ENCODE measurements around the gene FFAR3.

The FFAR3 gene

GRCh38 chr19:35352448-35353304 lies 5.6 kb upstream of the FFAR3 start (continued):
- no peak for TF ChIP-seq ZNF518A (tag by site-specific recombination; conservative IDR thresholded peaks at IDR 0.05; ENCODE audit: low read depth)
- no peak for TF ChIP-seq ZNF19 (tag by site-specific recombination; IDR thresholded peaks at IDR 0.05; ENCODE audit: low read depth)
- TF ChIP-seq ZNF529 (tag by site-specific recombination; IDR thresholded peaks at IDR 0.05; ENCODE audit: insufficient replicate concordance): no peak
- TF ChIP-seq ZNF449 (tag by site-specific recombination; IDR thresholded peaks at IDR 0.05): no peak
- TF ChIP-seq ZSCAN5A (tag by site-specific recombination; IDR thresholded peaks at IDR 0.05): no peak
- no peak for TF ChIP-seq ZNF707 (tag by site-specific recombination; IDR thresholded peaks at IDR 0.05)
- TF ChIP-seq ZNF366 (tag by site-specific recombination; conservative IDR thresholded peaks at IDR 0.05): peak; percentile 77
- no peak for TF ChIP-seq ZNF311 (tag by site-specific recombination; IDR thresholded peaks at IDR 0.05; ENCODE audit: borderline replicate concordance)
- no peak for TF ChIP-seq PRDM2 (tag by site-specific recombination; IDR thresholded peaks at IDR 0.05; ENCODE audit: borderline replicate concordance)
- peak; percentile 100 for TF ChIP-seq ZBTB17 (tag by site-specific recombination; IDR thresholded peaks at IDR 0.05)
- peak; percentile 76 for TF ChIP-seq ZNF394 (tag by site-specific recombination; IDR thresholded peaks at IDR 0.05; ENCODE audit: borderline replicate concordance)
- TF ChIP-seq ZNF776 (tag by site-specific recombination; IDR thresholded peaks at IDR 0.05; ENCODE audit: borderline replicate concordance): no peak
- TF ChIP-seq PBX3 (CRISPR knock-in tag; IDR thresholded peaks at IDR 0.05): no peak
- TF ChIP-seq ZNF654 (tag by site-specific recombination; IDR thresholded peaks at IDR 0.05; ENCODE audit: low read depth): peak; percentile 99
- no peak for TF ChIP-seq ZFP41 (tag by site-specific recombination; IDR thresholded peaks at IDR 0.05; ENCODE audit: borderline replicate concordance)
- no peak for TF ChIP-seq ZNF423 (tag by site-specific recombination; IDR thresholded peaks at IDR 0.05)
- no peak for TF ChIP-seq ZNF792 (tag by site-specific recombination; IDR thresholded peaks at IDR 0.05)
- TF ChIP-seq GLI4 (tag by site-specific recombination; IDR thresholded peaks at IDR 0.05): no peak
- TF ChIP-seq PATZ1 (tag by site-specific recombination; IDR thresholded peaks at IDR 0.05): peak; percentile 64
- 0 out of 2 replicates have a peak, but pooled peaks have one; percentile 20 for TF ChIP-seq ZIC2 (tag by site-specific recombination; IDR thresholded peaks at IDR 0.05)

Data from HEK293 (cell line).